Stomach (tissue), 9 donors: Measurements from ENCODE around the gene CDK19. TPM values are rescaled to one million over a fixed set of nuclear protein-coding genes. Genes with fewer than 3 reads are reported as not detected.

Experiments
- DNase-seq, 2 donors: peaks; one replicate each; pipeline versions ENCODE4 v3.0.0 to v3.0.0-alpha.2; 2013 to 2019
- H3K27ac ChIP-seq, 5 donors: fragments of 200-600 bp in 4 of 5; sonication (generic) in 4 of 5; one replicate each; pipeline ENCODE4 v1.5.1; 2013 to 2019; ENCODE audit warnings: mild to moderate bottlenecking in 1 of 5, moderate library complexity in 1 of 5
- H3K27me3 ChIP-seq, 3 donors: fragments of 200-600 bp; sonication (generic); one replicate each; pipeline ENCODE4 v1.5.1; 2017 to 2019; ENCODE audit warnings: mixed run types in 1 of 3
- H3K36me3 ChIP-seq, 4 donors: fragments of 200-600 bp; sonication (generic); 1 replicate in 3 of 4; 2 replicates in 1 of 4; pipeline ENCODE4 v1.5.1; 2016 to 2019
- H3K4me1 ChIP-seq, 4 donors: fragments of 200-600 bp; sonication (generic); one replicate each; pipeline ENCODE4 v1.5.1; 2016 to 2019
- H3K4me3 ChIP-seq, 4 donors: fragments of 200-600 bp; sonication (generic) in 3 of 4; one replicate each; pipeline ENCODE4 v1.5.1; 2016 to 2019; ENCODE audit warnings: mild to moderate bottlenecking in 1 of 4
- H3K9me3 ChIP-seq, 4 donors: fragments of 200-600 bp; sonication (generic); one replicate each; pipeline ENCODE4 v1.5.1; 2016 to 2019
- EP300 ChIP-seq: sonication (generic); formaldehyde crosslinking; IDR thresholded peaks from one replicate; pipeline ENCODE4 v1.6.1; 2017; ENCODE audit warnings: antibody characterized with exemption
- POLR2A ChIP-seq, 4 donors: fragments of 450-650 bp; IDR thresholded peaks; one replicate each; pipeline ENCODE4 v1.6.1; 2016; ENCODE audit warnings: antibody characterized with exemption in 4 of 4, control low read depth in 2 of 4, mild to moderate bottlenecking in 1 of 4, moderate library complexity in 1 of 4
- POLR2AphosphoS5 ChIP-seq, 3 donors: sonication (generic); formaldehyde crosslinking; IDR thresholded peaks; one replicate each; pipeline ENCODE4 v1.6.1; 2016; ENCODE audit warnings: antibody characterized with exemption in 3 of 3
- WGBS, 5 donors: extraction: QIAGEN DNeasy Blood & Tissue Kit in 3 of 5; methylation state at CpG; one replicate each; pipeline versions ENCODE4 v1.1.5 to v1.1.7; 2013 to 2018; 5-methylcytosine and 5-hydroxymethylcytosine counted together
- intact Hi-C: fragments of 100-400 bp; cut with DNase I; formaldehyde crosslinking; loops from one replicate; pipeline ENCODE4 v1.15.1; 2023; ENCODE audit warnings: low total_unique reads
- polyA plus RNA-seq, 3 donors: library from polyadenylated mRNA; stranded (reverse); fragments of 200-250 nt; gene quantifications; one replicate each; pipeline ENCODE4 v1.2.3, GENCODE V29; 2013
- total RNA-seq, 5 donors: library from RNA; depleted of rRNA; stranded (reverse); fragments of >200 nt; gene quantifications; one replicate each; pipeline versions ENCODE4 v1.1.0 to v1.2.3, GENCODE V29; 2014 to 2016
- TF ChIP-seq, protein P1 (sequence below), 7 experiments: fragments of 450-650 bp in 4 of 7; fragments of 200-600 bp in 3 of 7; sonication (generic) in 3 of 7; IDR thresholded peaks; one replicate each; pipeline ENCODE4 v1.5.1; 2016 to 2019; ENCODE audit warnings: antibody characterized with exemption in 7 of 7, control low read depth in 2 of 7, mild to moderate bottlenecking in 1 of 7
- donor health status: healthy with polysubstance abuse.
- donor health status: Bipolar disorder and iron deficiency.
- donor health status: healthy.

The CDK19 gene
- total and polyA plus RNA-seq, 8 donors = 5.4 to 23.5 (median 7.5) TPM

DNA sequence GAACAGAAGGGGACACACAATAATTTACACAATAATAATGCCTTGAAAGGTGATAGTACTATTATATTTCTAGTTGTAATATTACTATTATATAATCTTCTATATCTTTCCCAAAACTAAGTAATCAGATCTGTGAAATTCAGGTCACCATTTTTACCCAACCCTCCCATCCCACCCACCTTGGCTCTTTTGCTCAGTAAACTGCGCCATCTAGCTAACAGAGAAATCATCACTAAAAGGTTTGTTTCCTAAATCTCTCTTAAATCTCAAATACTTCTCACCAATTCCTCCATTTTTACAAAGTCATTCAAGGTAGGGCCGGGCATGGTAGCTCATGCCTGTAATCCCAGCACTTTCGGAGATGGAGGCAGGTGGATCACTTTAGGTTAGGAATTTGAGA is 83.4 kb downstream of the CDK19 start:
- H3K4me3 ChIP-seq = no peak overlapping the region
- 97 to 100% (median 98%) methylated on average over 3 of the region's 3 CpGs for WGBS, 5 donors
- no peak for DNase-seq
- TF ChIP-seq POLR2AphosphoS5 (IDR thresholded peaks at IDR 0.05) (no peak), EP300 (no peak), POLR2A (IDR thresholded peaks at IDR 0.05) (no peak)
- TF ChIP-seq, protein P1, sequence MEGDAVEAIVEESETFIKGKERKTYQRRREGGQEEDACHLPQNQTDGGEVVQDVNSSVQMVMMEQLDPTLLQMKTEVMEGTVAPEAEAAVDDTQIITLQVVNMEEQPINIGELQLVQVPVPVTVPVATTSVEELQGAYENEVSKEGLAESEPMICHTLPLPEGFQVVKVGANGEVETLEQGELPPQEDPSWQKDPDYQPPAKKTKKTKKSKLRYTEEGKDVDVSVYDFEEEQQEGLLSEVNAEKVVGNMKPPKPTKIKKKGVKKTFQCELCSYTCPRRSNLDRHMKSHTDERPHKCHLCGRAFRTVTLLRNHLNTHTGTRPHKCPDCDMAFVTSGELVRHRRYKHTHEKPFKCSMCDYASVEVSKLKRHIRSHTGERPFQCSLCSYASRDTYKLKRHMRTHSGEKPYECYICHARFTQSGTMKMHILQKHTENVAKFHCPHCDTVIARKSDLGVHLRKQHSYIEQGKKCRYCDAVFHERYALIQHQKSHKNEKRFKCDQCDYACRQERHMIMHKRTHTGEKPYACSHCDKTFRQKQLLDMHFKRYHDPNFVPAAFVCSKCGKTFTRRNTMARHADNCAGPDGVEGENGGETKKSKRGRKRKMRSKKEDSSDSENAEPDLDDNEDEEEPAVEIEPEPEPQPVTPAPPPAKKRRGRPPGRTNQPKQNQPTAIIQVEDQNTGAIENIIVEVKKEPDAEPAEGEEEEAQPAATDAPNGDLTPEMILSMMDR (IDR thresholded peaks at IDR 0.05) = no peak
- H3K4me1 ChIP-seq = no peaks in the 10 kb centered on the region
- no peak overlapping the region for H3K27ac ChIP-seq
- no peaks in the 10 kb centered on the region for H3K27me3 ChIP-seq
- peaks cover 0 to 7% (median 5%) of the 10 kb centered on the region in 4 donors for H3K36me3 ChIP-seq
- intact Hi-C loops = no loop called here
- no peaks in the 10 kb centered on the region for H3K9me3 ChIP-seq

DNA sequence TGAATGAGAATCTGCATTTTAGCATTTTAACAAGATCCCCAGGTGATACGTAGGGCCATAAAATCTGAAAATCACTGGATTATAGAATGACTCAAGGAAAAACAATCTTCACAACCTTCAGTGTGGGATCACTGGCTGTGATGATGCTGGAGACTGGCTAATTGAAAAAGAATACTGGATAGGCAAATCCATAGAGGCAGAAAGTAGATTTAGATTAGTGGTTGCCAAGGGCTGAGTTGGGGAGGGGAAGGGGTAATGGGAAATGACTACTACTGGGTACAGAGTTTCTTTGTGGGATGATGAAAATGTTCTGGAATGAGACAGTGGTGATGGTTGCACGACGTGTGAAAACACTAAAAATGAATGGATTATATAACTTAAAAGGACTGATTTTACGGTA is 84.1 kb downstream of the CDK19 start:
- TF ChIP-seq EP300 (no peak), POLR2A (IDR thresholded peaks at IDR 0.05) (no peak), POLR2AphosphoS5 (IDR thresholded peaks at IDR 0.05) (no peak)
- TF ChIP-seq, protein P1 (IDR thresholded peaks at IDR 0.05) = no peak
- Histone ChIP-seq H3K4me3 (no peak overlapping the region), H3K9me3 (no peaks in the 10 kb centered on the region), H3K4me1 (no peaks in the 10 kb centered on the region), H3K27me3 (no peaks in the 10 kb centered on the region), H3K36me3 (peaks cover 0 to 7% (median 5%) of the 10 kb centered on the region in 4 donors), H3K27ac (no peak overlapping the region)
- intact Hi-C loops = no loop called here
- DNase-seq = no peak
- WGBS, 5 donors = 94 to 99% (median 98%) methylated on average over 4 of the region's 4 CpGs

DNA sequence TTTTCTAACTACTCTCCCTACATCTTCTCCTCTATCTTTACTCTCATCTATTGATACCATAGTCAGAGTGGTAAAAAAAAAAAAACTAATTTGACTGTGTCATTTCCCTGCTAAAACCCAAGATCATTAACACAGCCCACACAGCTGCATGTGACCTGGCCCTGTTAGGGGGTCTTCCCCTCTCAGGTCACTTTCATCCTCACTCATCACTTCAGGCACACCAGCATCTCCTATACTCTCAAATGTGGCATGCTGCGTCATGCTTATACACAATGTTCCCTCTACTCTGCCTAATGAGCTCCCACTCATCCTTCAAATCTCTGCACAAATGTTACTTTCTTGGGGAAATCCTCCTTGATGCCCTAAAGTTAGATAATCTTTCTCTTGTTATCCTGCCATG is 86.8 kb downstream of the CDK19 start:
- Histone ChIP-seq H3K27ac (no peak overlapping the region), H3K4me1 (peaks cover 0 to 6% (median 0%) of the 10 kb centered on the region in 4 donors), H3K4me3 (no peak overlapping the region), H3K36me3 (peaks cover 0 to 4% (median 0%) of the 10 kb centered on the region in 4 donors), H3K9me3 (no peaks in the 10 kb centered on the region), H3K27me3 (no peaks in the 10 kb centered on the region)
- 92 to 98% (median 93%) methylated on average over 1 of the region's 1 CpG for WGBS, 5 donors
- no peak for DNase-seq
- TF ChIP-seq, protein P1 (IDR thresholded peaks at IDR 0.05) = no peak
- TF ChIP-seq POLR2AphosphoS5 (IDR thresholded peaks at IDR 0.05) (no peak), EP300 (no peak), POLR2A (IDR thresholded peaks at IDR 0.05) (no peak)
- intact Hi-C loops = no loop called here

DNA sequence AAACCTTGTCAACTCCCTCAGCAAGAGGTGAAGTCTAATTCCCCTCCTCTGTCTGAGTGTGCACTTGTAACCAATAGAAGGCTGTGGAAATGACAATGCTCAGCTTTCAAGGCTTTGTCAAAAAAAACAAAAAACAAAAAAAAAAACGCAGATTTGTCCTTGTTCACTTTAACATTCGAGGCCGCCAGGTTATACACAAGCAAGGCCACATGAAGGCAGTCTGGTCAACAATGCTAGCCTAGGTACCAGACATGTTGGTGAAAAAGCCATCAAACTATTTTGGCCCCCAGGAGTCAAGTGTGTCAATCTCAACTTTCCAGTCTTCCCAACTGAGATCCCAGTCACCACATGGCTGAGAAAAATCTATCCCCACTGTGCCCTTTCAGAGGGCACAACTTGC is 92.3 kb downstream of the CDK19 start:
- no peak for DNase-seq
- H3K4me1 ChIP-seq = peaks cover 0 to 6% (median 0%) of the 10 kb centered on the region in 4 donors
- intact Hi-C loops = no loop called here
- no peak overlapping the region for H3K27ac ChIP-seq
- H3K36me3 ChIP-seq = peaks cover 0 to 6% (median 2%) of the 10 kb centered on the region in 4 donors
- H3K4me3 ChIP-seq = no peak overlapping the region
- 83 to 94% (median 90%) methylated on average over 3 of the region's 3 CpGs for WGBS, 5 donors
- H3K27me3 ChIP-seq = no peaks in the 10 kb centered on the region
- H3K9me3 ChIP-seq = no peaks in the 10 kb centered on the region
- no peak for TF ChIP-seq POLR2A (IDR thresholded peaks at IDR 0.05)
- TF ChIP-seq, protein P1 (IDR thresholded peaks at IDR 0.05) = no peak
- TF ChIP-seq POLR2AphosphoS5 (IDR thresholded peaks at IDR 0.05) = no peak
- no peak for TF ChIP-seq EP300
